OCI-LY1 (cell line): ENCODE results near the gene SHE.
"Not testable (repeated sequence)": the region's sequence is repeated elsewhere in the genome, so short reads cannot be mapped to it uniquely, and the experiment has no call there.

Experiments used
- H2AFZ ChIP-seq: fragments of 200-600 bp; sonication (generic), shearing (Covaris generic); 2 replicates; pipeline ENCODE4 v1.6.0; 2014; ENCODE audit warnings: antibody characterized with exemption, mild to moderate bottlenecking, low read length
- H3F3A ChIP-seq: fragments of 200-600 bp; sonication (generic), shearing (Covaris generic); 2 replicates; pipeline ENCODE4 v1.6.0; 2014; ENCODE audit warnings: mild to moderate bottlenecking, antibody characterized with exemption, low read length, moderate library complexity; ENCODE audit not compliant: insufficient read depth
- H3K27ac ChIP-seq: fragments of 200-600 bp; sonication (generic); 2 replicates; pipeline ENCODE4 v1.5.1; 2014; ENCODE audit warnings: low read length, mixed run types, mild to moderate bottlenecking, low read depth; ENCODE audit not compliant: poor library complexity, severe bottlenecking
- H3K27me3 ChIP-seq: fragments of 200-600 bp; sonication (generic); 2 replicates; pipeline ENCODE4 v1.6.0; 2014; ENCODE audit warnings: antibody characterized with exemption, mild to moderate bottlenecking, low read length, moderate library complexity; ENCODE audit not compliant: insufficient read depth
- H3K36me3 ChIP-seq: fragments of 200-600 bp; sonication (generic); 2 replicates; pipeline ENCODE4 v1.6.1; 2014; ENCODE audit warnings: mild to moderate bottlenecking, antibody characterized with exemption, low read length, moderate library complexity, mixed read lengths; ENCODE audit not compliant: insufficient read depth
- H3K4me1 ChIP-seq: fragments of 200-600 bp; sonication (generic); 2 replicates; pipeline ENCODE4 v1.5.1; 2014; ENCODE audit warnings: mild to moderate bottlenecking, low read length, moderate library complexity; ENCODE audit not compliant: insufficient read depth, severe bottlenecking
- H3K4me2 ChIP-seq: fragments of 200-600 bp; sonication (generic), shearing (Covaris generic); 2 replicates; pipeline ENCODE4 v1.6.1; 2014; ENCODE audit warnings: low read length
- H3K4me3 ChIP-seq: fragments of 200-600 bp; sonication (generic); 2 replicates; pipeline ENCODE4 v1.5.1; 2014; ENCODE audit warnings: low read length, low read depth, mild to moderate bottlenecking, mixed read lengths; ENCODE audit not compliant: poor library complexity, severe bottlenecking
- H3K79me2 ChIP-seq: fragments of 200-600 bp; shearing (Covaris generic); 2 replicates; pipeline ENCODE4 v1.6.1; 2016; ENCODE audit warnings: mixed run types, low read length, mixed read lengths; ENCODE audit not compliant: insufficient read depth
- H3K9ac ChIP-seq: fragments of 200-600 bp; sonication (generic), shearing (Covaris generic); 2 replicates; pipeline ENCODE4 v1.6.1; 2014; ENCODE audit warnings: mild to moderate bottlenecking, low read length, mixed read lengths
- H3K9me2 ChIP-seq: fragments of 200-600 bp; sonication (generic), shearing (Covaris generic); 2 replicates; pipeline ENCODE4 v1.6.1; 2014; ENCODE audit warnings: low read depth, mild to moderate bottlenecking, low read length, mixed read lengths
- H3K9me3 ChIP-seq: fragments of 200-600 bp; shearing (Covaris generic); 2 replicates; pipeline ENCODE4 v1.6.1; 2014; ENCODE audit warnings: low read length, mixed read lengths
- H4K20me1 ChIP-seq: fragments of 200-600 bp; sonication (generic), shearing (Covaris generic); 2 replicates; pipeline ENCODE4 v1.6.0; 2016; ENCODE audit warnings: mild to moderate bottlenecking, low read length; ENCODE audit not compliant: insufficient read depth
- CTCF ChIP-seq: fragments of 200-600 bp; sonication (generic), shearing (Covaris generic); IDR thresholded peaks from 2 replicates; pipeline ENCODE4 v1.5.1; 2017; ENCODE audit warnings: mild to moderate bottlenecking, antibody characterized with exemption, low read length, moderate library complexity, mixed read lengths
- EZH2 ChIP-seq: fragments of 200-600 bp; sonication (generic), shearing (Covaris generic); IDR thresholded peaks from 2 replicates; pipeline ENCODE4 v1.8.0; 2017; ENCODE audit warnings: borderline replicate concordance, mixed run types, mild to moderate bottlenecking, antibody characterized with exemption, low read length, moderate library complexity, mixed read lengths

Gene SHE

GRCh38 chr1:154489695-154490274 is 12.4 kb downstream of the SHE start:
- no peaks in the 10 kb centered on the region for H3K36me3 ChIP-seq
- H4K20me1 ChIP-seq: no peaks in the 10 kb centered on the region
- H3K27ac ChIP-seq: no peak overlapping the region
- peaks cover 4% of the 10 kb centered on the region; the same call in 1 of the 2 replicates for H3K27me3 ChIP-seq
- no peaks in the 10 kb centered on the region for H3K9me2 ChIP-seq
- no peak overlapping the region for H3K4me2 ChIP-seq
- H3F3A ChIP-seq: no peaks in the 10 kb centered on the region
- H3K9me3 ChIP-seq: no peaks in the 10 kb centered on the region
- no peak overlapping the region for H2AFZ ChIP-seq
- H3K9ac ChIP-seq: no peak overlapping the region
- no peak overlapping the region for H3K4me3 ChIP-seq
- H3K4me1 ChIP-seq: peaks cover 41% of the 10 kb centered on the region
- H3K79me2 ChIP-seq: no peaks in the 10 kb centered on the region
- no peak for TF ChIP-seq EZH2
- no peak for TF ChIP-seq CTCF

DNA sequence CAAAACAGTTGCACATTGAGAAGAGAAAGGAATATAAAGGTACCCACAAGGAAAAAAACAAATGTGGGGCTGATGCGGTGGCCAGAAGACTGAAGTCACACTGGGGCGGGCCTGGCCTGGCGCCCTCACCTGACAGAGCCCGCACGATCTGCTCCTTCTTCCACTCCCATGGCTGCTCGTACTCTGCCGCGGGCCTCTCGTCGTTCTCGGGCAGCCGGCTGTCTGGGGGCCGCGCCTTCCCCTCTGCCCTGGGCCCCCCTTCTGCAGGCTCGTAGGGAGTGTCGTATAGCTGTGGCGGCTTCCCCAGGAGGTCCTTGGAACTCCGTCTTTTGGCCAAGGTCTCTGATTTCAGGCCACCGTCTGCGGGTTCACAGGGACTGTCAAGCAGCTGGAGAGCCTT is 13.3 kb downstream of the SHE start:
- Histone ChIP-seq H3F3A (no peaks in the 10 kb centered on the region), H3K4me1 (peaks cover 37% of the 10 kb centered on the region), H3K27me3 (peaks cover 4% of the 10 kb centered on the region; the same call in 1 of the 2 replicates), H3K9me3 (no peaks in the 10 kb centered on the region), H3K9me2 (no peaks in the 10 kb centered on the region), H3K79me2 (no peaks in the 10 kb centered on the region), H3K4me3 (no peak overlapping the region), H2AFZ (no peak overlapping the region), H3K4me2 (no peak overlapping the region), H3K36me3 (no peaks in the 10 kb centered on the region), H4K20me1 (no peaks in the 10 kb centered on the region), H3K27ac (no peak overlapping the region), H3K9ac (no peak overlapping the region)
- no peak for TF ChIP-seq CTCF
- no peak for TF ChIP-seq EZH2

GRCh38 chr1:154486756-154487155 is 15.5 kb downstream of the SHE start:
- H3K36me3 ChIP-seq, H3K4me2 ChIP-seq: not testable (repeated sequence)

DNA sequence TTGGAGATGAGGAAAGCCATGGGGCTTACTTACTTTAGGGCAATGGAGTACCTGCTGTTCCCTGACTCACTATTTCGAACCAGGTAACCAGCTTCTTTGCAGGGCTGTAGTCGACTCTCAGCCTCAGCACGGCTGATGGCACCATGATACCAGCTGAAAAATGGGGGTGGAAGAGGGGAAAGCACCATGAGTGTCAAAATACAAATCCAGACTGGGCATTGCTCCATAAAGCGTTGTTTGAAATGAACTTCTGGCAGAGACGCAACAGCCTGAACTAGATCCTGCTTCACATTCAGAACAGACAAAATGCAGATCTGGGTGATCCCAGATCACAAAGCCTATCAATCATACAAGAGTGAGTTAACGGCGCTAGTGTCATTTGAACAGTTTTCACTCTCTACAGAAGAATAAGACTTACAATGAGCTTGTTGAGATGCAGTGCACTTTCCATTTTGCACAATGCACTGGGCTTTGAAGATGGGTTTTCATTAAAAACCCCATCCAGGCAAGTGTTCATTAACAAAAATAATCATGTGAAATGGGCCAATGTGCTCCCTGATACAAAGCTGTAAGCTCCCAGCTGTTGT is 16.2 kb downstream of the SHE start:
- H3K9ac ChIP-seq: no peak overlapping the region
- no peak overlapping the region for H2AFZ ChIP-seq
- no peak overlapping the region for H3K27ac ChIP-seq

More at GRCh38 chr1:154486756-154487155, 15.5 kb downstream of the SHE start:
- not testable (repeated sequence) for H3F3A ChIP-seq, H3K4me3 ChIP-seq, H3K79me2 ChIP-seq, H3K27ac ChIP-seq, H2AFZ ChIP-seq, H4K20me1 ChIP-seq, H3K9me2 ChIP-seq, H3K9me3 ChIP-seq, H3K27me3 ChIP-seq, H3K9ac ChIP-seq
- peaks cover 15% of the 10 kb centered on the region for H3K4me1 ChIP-seq

More for the DNA sequence above, 16.2 kb downstream of the SHE start:
- Histone ChIP-seq H3K9me3 (no peaks in the 10 kb centered on the region), H3K36me3 (no peaks in the 10 kb centered on the region), H3K4me1 (peaks cover 8% of the 10 kb centered on the region), H3K4me3 (no peak overlapping the region), H3K27me3 (peaks cover 4% of the 10 kb centered on the region; the same call in 1 of the 2 replicates), H3K79me2 (no peaks in the 10 kb centered on the region), H3F3A (no peaks in the 10 kb centered on the region), H3K4me2 (no peak overlapping the region), H4K20me1 (no peaks in the 10 kb centered on the region), H3K9me2 (no peaks in the 10 kb centered on the region)
- TF ChIP-seq CTCF (no peak), EZH2 (no peak)
